Stimulated activated CD4-positive, alpha-beta T cell treated with anti-CD3 and anti-CD28 coated beads, TNF-alpha, amount 100 ng/mL, for 1 hour (primary cell): ENCODE measurements around the gene ARNT2.

Experiments used
- DNase-seq, 3 donors: peaks; one replicate each; pipeline ENCODE4 v3.0.0-alpha.2; 2020; ENCODE audit warnings: low read depth in 3 of 3, low spot score in 1 of 3

The ARNT2 gene

DNA sequence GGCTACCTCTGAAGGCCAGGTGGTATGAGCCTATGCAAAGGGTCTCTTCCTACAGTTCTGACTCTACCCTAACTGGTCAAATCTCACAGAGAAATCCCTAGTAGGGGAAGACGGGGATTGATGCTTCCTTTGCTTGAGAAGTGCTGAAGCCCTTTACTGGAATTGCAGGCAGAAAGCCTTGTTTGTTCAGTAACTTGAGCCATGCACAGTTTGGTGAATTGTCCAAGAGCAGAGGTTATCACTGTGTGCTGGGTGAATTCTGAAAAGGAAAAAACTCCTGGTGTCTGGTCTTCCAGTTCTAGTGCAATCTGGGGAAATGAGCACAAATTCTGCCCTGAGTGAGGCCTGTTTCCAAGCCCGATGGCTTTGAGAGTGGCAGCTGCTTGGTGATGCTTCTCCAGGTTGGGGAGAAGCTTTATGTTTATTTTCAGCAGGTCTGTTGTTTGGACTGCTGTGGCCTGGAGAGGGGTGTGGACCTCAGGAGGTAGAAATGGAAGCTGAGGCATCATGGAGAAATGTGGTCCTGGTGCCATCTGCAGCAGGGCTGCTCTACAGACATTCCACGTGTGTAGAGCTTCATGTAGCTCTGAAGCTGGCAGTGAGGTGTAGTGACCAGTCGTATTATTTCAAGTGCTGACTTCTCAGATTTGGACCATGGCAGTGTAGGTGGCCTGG is 60.9 kb downstream of the ARNT2 start:
- no peak for DNase-seq

DNA sequence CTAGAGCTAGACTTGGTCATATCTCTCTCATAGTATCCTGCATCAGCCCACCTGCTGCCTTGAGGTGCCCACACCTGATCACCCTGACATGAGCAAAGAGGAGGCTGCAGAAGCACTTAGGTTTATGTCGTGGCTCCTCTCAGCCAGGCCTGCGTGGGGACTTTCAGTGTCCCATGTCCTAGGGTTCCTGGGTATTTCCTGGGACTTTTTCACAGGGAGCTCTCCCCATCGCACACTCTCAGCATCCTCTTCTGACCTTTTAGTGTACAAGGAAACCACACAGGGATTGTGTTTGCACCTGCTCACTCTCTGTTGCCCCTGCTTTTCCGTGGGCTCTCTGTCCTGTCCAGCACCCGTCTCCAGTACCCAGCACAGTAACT is 61.4 kb downstream of the ARNT2 start:
- DNase-seq, result no peak

DNA sequence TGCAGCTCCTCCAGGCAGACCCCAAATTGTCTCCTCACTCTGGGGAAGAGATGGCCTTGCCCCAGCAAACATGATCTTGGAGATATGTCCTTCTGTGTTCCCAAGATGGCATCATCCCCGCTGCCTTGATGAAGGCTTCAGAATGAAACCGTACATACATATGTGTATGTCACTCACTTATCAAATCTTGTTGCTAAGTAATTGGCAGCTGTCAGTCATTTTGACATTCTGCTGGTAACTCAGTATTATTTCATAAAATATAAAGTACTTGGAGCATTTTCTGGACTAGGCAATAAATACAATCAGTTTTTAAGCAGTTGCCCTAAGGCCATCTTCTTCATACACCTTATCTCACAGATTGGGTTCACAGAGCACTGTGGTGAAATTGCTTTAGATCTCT is 62.4 kb downstream of the ARNT2 start:
- DNase-seq, result no peak

DNA sequence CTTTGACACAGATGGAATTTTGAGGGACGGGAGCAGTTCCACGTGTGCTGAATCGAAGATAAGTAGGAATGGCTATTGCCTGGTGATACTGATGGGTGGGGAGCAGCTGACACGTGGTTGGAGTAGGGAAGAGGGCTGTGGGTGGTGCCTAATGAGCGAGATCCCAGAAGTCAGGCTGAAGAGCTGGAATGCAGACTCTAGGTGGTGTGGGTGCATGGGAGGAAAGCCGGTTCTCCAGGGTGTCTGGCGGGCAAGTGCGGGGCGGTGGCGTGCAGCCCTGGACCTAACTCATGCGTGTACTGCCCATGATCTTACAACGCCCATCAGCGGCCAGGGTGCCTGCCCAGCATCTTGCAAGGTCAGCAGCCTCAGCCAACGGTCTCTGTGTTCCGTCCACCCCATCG is 63.1 kb downstream of the ARNT2 start:
- DNase-seq, result no peak

DNA sequence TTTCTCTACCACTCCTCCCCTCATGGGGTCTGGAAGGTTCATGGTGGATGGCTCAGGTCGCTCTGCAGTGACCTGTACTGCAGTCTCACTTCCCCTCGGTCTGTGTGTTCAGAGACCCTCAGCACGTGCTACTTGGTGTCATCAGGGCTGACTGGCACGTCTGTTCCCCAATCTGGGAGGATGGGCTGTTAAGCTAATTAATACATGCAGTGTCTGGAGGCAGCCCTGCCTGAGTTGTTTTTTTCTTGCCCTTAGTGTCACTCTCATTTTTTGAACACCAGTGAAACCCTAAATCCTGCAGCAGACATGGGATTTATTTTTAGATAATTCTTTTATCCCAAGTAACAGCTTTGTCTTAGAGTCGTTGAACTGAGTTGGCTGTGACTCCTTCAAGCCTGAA is 64.6 kb downstream of the ARNT2 start:
- DNase-seq, result no peak

DNA sequence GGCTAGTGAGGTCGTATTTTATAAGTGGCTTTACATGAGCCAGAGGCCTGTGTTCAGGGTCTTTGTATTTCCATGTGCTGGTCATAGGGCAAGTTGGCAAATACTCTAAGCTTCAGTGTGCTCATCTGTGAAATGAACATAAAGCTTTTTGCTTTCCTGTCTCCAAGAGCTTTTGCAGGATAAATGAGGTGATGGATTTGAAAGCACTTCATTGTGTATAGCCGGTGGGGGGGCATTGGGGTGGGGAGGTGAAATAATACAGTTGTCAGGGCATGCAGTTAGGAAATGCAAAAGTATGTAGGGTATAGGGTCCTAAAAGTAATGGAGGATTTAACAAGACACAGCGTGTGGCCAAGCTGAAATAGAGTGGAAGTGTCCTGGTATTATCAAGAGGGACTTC is 67.7 kb downstream of the ARNT2 start:
- DNase-seq, result no peak

DNA sequence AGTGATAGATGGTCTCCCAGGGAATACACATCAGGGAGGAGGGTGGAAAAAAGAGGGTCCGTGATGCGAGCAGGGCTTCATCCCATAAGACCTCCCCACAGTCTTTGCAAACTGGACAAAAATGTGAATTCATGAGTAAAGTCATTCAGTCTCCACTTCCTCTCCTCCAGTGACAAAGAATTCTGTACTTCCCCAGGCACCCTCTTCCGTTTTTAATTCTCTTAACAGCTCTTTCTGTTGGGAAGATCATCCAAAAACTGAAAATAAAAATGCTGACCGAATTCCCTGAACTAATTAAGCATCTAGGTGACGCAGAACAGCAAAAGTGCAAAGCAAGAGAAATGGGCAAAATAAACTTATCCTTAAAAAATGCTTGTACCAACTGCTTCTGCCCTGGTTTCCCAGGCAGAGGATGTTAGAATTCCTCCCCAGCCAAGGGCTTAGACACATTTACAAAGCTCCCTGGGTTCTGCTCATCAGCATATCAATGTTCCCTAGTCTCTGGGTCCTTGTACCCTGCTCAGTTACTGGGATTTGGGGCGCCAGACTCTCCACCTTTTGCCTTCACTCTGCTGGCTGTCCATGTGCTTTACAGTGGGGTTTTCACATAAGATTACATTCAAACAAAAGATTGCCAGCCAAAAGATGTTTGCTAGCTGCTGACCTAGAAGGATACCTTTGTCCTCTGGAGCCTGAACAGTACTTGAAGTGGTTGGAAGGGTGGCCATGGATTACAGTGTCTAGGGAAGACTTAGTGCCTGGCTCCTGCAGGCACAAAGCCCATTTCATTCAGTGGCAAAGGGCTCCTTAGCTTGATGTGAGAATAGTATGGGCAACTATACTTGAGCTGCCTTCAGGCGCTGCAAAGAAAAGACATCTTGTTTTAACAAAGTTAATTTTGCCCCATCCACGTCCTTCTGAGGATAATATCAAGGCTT is 69.4 kb downstream of the ARNT2 start:
- no peak for DNase-seq

DNA sequence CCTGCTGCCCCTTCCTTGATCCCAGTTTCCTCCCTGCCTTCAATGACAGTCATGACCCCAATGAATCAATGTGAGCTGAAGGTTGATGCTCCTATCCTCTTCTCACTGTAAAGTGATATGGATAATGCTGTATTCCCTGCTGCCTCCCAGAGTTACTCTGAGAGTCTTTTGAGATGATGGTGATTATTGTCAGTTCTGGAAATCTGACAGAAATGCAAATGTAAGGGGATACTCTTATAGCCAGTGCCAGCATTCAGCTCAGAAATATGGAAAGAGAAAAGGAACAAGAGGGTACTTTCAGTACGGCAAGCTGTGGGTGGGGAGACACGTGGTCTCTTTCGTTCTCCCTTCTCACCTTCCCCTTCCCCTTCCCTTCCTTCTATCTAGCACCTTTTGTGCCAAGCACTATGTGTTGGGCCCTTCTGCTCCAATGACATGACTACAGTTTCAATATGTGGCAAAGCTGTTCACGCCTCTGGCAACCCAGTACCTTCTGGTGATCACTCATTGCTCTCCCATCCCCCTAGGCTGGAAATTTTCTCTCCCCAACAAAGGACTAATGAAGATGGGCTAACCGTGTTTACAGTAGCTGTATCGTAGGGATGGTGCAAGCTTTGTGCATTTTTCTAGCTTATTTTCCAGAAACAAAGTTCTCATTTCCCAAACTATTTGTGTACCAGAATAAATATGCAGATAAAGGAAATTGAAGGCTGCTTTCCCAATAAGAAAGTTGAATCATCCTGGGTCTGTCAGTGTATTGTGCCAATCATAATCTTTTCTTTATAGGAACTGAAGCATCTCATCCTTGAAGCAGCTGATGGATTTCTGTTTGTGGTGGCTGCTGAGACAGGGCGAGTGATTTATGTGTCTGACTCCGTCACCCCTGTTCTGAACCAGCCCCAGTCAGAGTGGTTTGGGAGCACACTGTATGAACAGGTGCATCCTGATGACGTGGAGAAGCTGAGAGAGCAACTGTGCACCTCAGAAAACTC is 70.3 kb downstream of the ARNT2 start:
- DNase-seq, result no peak

DNA sequence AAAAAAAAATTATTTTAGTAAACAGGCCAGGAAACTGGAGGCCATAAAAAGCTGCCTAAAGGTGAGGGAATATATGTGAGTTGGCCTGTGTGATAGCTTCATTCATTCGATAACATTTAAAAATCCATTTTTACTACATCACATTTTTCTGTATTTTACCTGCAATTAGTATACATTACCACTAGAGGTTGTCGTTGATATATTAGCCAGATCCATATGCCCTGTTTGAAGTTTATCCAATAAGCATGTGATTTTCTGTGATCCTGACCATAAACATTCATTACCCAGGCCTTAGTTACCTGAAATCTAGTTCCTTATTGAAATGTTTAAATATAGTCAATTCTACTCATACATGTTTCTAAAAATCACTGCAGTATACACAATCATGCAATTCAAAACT is 71.4 kb downstream of the ARNT2 start:
- DNase-seq, result no peak

DNA sequence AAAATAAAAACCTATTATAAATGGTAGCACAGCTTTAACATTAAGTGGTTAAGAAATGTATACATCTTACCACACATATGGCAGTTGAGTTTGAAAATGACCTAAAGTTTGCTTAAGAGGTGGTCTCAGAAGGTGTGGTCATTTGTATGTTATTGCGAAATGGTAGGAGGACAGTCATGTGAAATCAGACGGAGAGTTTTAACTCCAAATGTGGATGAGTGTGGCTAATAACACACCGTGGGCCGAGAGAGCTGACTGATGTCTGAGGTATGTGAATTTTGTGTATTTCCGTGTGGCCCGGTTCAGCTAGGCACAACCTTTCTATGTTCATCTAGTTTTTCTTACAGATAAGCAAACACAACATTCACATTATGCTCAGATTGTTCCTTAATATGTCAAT is 71.9 kb downstream of the ARNT2 start:
- no peak for DNase-seq

DNA sequence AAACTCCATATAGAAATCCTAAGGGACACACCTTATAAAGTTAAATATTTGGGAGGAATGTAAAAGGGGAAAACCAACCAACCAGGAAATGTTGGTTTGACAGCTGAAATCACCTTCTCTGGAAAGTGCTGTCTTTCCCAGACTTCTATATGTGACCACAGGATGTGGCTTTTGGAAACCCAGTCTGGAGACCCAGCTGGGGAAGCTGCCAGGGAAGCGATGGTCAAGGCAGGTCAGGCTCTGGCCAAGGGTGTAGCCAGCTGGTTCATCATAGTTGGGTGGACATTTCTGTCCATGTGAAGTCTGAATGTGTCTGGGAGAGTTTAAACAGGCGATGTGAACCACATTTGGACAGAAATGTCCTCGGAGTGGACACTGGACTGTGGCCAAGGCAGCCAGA is 73.9 kb downstream of the ARNT2 start:
- DNase-seq, result no peak

DNA sequence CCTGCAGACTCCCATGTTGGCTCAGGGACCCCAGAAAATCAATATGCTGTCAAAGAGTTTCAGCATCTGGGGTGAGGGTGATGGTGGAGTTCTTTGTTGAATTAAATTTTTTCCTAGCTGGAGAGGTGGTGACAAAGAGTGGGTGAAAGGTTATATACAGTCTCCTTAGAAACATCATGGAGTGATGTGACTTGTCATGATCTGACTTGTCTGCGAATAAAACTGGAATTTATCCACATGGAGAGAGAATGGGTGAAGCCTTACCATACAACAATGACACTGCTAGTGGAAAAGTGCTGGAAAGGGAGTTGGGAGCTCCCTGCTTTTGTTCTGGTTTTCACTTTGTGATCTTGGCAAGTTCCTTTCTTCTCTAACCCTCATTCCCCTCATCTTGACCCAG is 75.0 kb downstream of the ARNT2 start:
- DNase-seq, result no peak

DNA sequence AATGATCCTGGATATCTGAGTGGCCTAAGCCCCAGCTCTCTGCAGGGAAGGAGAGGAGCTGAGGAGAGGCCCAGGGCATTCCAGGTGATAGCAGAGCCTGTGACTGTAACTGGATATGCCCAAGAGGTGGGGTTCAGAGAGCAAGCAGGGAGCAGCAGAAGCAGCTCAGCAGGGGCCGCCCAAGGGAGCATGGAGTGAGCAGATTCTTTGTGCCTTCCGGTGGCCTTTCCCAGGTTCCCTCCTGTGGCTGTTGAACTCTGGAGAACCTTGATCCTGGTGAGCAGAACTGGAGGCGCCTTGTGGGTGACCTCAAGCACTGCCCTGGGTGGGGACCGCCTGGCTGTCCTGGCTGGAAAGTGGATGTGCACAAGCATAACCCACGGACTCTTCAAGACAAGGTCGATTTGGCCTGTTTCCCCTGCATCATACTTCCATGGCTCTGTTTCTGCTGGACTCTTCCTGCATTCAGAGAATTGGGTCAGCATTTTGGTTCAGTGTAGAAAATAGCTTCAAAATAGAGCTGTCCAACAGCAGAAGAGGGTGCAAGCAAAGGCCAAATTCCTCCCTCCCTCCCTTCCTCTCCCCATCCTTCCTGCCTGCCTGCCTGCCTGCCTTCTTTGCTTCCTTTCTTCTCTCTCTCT is 76.1 kb downstream of the ARNT2 start:
- no peak for DNase-seq

DNA sequence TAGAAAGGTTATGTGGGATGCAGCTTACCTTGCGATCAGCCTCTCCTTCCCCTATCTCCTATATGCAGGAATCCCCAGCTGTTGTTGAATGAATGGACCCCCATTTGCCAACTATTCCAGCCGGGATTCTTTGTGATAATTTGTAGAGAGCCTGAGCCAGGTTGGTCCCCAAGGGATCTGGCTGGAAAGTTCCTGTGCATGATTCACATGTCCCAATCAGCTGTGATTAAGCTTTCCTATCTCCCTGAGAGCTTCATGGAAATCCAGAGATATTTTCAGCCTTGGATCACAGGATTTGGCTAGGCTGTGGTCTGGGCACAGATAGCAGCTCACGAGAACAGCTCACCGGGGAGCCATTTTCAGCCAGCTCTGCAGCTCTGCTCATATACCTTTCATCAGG is 76.7 kb downstream of the ARNT2 start:
- DNase-seq, result no peak

DNA sequence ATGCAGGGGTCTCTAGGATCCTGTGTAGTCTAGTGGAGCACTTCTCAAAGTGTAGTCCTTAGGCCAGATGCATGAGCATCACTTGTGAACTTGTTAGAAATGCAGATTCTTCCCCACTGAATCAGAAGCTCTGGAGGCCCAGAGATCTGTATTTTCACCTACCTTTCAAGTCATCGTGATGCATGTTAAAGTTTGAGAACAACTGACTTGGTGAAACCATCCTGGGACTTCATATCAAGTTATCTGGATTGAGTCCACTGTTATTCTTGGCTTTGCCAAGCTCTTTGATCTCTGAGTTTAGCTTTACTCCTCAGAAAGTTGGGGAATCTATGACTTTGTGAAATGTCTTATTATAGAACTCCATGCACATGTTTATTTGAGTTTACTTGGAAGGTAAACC is 78.5 kb downstream of the ARNT2 start:
- DNase-seq, result no peak

DNA sequence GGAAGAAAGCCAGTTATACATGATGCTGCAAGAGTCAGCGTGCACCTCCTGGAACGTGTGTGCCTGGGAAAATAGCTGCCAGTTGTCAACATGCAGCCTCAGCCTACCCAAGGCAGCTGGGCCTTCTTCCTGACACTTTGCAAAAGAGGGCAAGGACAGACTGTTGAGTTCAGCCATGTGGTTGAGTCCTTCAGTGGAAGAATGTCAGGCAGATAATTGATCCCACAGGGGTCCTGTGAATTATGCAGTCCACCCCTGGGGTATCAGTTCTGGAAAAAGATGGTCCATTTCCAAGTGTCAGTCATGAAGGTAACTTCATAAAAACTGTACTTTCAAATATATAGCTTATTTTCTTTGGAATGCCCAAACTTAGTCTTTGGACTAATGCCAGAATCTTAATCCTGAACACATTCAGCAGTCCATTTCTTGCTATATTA is 79.6 kb downstream of the ARNT2 start:
- no peak for DNase-seq

DNA sequence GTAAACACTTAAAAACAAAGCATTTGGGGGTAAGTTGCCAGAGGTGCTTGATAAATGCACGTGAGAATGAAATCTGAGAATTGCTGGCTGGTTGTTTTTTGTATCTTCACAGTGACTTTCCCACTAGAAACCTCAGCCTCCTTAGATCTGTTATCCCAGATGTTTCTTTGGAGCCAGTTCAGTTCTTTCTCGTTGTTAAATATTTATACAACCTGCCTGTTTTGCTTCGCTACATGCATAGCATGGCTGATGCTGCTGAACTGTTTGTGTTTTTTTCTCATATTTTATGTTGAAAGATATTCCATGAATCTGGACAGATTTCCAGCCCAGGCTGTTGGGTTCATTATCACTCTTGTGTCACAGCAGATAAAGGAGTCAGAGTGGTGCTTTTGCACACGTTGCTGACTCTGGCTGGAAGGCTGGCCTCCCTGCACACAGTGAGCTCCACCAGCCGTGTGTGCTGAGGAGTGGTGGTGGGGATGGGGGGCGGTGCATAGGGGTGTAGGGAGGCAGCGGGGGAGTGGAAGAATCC is 80.2 kb downstream of the ARNT2 start:
- DNase-seq, result no peak

DNA sequence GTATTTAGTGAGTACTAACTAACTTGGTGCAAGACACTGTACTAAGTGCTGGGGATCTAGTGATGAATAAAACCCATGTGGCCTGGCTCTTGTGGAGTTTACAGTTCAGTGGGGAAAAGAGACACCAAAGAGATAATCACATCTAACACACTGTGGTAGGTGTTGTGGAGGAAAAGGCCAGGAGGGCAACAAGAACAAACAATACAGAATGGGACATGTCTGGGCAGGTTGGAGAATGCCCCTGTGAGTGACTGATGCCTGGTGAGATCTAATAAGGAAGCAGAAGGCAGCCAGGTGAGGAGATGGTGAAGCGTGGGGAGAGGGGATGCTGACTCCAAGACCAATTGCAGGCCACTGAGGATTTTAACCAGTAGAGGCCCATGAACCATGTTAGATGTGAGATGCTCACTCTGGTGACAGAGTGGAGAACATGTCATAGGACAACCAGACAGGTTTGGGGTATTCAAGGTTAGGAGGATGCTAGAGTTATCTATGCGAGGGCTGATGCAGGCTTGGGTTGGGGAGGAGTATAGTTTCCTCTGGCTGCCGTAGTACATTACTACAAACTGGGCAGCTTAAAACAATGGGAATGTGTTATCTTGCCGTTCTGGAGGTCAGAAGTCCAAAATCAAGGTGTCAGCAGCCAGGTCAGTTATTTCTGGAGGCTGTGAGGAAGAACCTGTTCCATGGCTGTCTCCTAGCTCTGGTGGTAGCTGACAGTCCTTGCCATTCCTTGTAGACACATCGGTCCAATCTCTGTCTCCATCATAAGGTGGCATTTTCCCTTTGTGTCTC is 81.4 kb downstream of the ARNT2 start:
- no peak for DNase-seq

DNA sequence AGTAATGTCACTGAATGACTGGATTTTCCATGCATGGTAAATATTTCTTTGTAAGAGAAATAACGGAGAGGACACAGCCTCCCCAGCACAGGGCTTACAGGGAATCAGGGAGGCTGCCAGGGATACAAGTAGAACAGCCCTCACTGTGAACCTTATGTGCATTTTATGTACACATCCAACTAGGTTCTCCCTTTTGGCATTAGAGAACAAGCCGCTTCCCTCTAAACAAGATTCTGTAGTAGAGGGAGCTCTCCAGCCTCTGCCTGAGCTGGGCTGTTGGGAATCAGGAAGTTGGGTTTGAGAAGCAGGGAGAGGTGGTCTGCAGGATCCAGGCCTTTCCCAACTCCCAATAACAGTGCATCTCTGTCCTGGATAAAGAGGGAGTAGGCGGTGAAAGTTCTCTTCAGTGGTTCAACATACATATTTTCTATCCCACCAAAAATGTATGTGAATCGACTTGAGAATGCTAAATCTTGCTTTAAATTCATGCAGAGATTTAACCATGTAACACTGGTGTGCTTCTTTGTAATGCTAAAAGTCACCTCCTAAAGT is 83.7 kb downstream of the ARNT2 start:
- DNase-seq, result no peak
